Central memory CD8-positive, alpha-beta T cell (primary cell): Measurements from ENCODE around the gene NADK2.

Experiments
- ATAC-seq: fragments of 150-1000 bp; cut with Tn5 transposase; replicated peaks from 2 replicates; pipeline ENCODE4 v1.10.0; 2022; ENCODE audit warnings: mild to moderate bottlenecking, moderate FRiP score, moderate number of reproducible peaks; ENCODE audit not compliant: poor library complexity, severe bottlenecking; ENCODE audit errors: extremely low read depth
- DNase-seq, 2 donors: peaks; one replicate each; pipeline ENCODE4 v3.0.0; 2021; ENCODE audit warnings: low spot score in 2 of 2
- H3K27ac Mint-ChIP-seq: one replicate; pipeline ENCODE4 v1.8.0; 2022; ENCODE audit warnings: low read depth, mild to moderate bottlenecking, moderate library complexity, mixed read lengths
- H3K27me3 Mint-ChIP-seq: one replicate; pipeline ENCODE4 v1.8.0; 2022; ENCODE audit warnings: mixed read lengths
- H3K36me3 Mint-ChIP-seq: one replicate; pipeline ENCODE4 v1.8.0; 2022; ENCODE audit warnings: mild to moderate bottlenecking, moderate library complexity, mixed read lengths; ENCODE audit not compliant: insufficient read depth
- H3K4me1 Mint-ChIP-seq: one replicate; pipeline ENCODE4 v1.8.0; 2022; ENCODE audit warnings: mixed read lengths
- H3K4me3 Mint-ChIP-seq: one replicate; pipeline ENCODE4 v1.8.0; 2022; ENCODE audit warnings: mild to moderate bottlenecking, moderate library complexity, mixed read lengths
- H3K9me3 Mint-ChIP-seq: one replicate; pipeline ENCODE4 v1.8.0; 2022; ENCODE audit warnings: mixed read lengths

NADK2 gene

DNA sequence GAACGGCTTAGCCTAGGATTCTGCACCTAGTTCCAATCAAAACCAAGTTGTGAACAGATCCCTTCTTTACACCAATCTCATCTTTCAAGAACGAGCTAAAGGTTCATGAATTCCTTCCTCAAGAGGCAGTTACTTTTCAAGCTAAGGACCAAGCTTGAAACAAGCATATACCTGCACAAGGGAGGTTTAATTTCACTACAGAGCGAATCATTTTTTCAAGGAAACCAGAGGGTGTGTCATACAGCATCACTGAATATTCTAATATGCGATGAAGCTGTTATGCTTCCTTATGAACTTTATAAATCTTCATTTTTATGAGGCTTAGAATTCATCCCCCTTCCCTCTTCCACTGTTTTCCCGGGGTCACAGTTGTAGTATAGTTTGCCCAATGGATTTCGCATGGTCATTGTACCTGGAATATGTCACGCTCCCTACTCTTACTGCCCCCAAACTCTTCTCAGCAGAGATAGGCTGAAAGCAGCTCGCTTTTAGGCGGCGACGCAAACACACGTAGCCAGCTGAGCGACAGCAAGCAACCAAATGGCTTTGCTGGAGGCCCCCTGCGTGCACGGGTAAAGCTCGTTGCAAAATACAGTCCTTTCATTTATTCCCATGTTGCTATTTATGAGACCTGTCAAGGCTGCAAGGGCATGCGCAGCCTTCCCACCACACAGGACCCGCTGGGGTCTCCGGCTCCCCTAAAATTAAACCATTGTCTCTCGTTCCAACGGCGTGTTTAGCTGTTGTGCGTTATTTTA, 90.9 kb downstream of the NADK2 start:
- H3K4me3 Mint-ChIP-seq = peak overlapping the region; percentile 92
- H3K9me3 Mint-ChIP-seq = no peaks in the 10 kb centered on the region
- peak in 1 of 2 donors; percentile 24 for DNase-seq
- peak overlapping the region; percentile 91 for H3K27ac Mint-ChIP-seq
- peak; percentile 7 for ATAC-seq
- peaks cover 58% of the 10 kb centered on the region for H3K4me1 Mint-ChIP-seq
- peaks cover 9% of the 10 kb centered on the region for H3K36me3 Mint-ChIP-seq
- H3K27me3 Mint-ChIP-seq = no peaks in the 10 kb centered on the region

DNA sequence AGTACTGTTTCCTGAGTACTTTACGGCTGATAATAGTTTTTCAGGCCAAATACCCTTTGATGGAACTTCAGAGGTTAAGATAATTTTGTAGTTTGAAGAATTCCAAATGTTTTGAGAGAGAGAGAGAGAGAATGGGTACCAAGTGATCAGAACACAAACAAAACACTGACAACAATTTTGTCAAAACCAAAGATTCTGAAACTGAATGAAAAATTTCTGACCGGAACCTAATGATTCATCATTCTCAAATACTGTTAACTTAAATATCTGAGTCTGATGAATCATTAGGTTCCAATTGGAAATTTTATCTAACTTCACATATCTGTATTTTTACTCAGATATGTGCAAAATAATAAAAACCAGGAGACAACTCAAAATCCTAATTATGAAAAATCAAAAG, 94.0 kb downstream of the NADK2 start:
- DNase-seq (no peak), ATAC-seq (no peak)
- peaks cover 2% of the 10 kb centered on the region for H3K36me3 Mint-ChIP-seq
- no peak overlapping the region for H3K27ac Mint-ChIP-seq
- H3K4me1 Mint-ChIP-seq = peaks cover 40% of the 10 kb centered on the region
- no peak overlapping the region for H3K4me3 Mint-ChIP-seq
- H3K27me3 Mint-ChIP-seq = no peaks in the 10 kb centered on the region
- H3K9me3 Mint-ChIP-seq = no peaks in the 10 kb centered on the region

DNA sequence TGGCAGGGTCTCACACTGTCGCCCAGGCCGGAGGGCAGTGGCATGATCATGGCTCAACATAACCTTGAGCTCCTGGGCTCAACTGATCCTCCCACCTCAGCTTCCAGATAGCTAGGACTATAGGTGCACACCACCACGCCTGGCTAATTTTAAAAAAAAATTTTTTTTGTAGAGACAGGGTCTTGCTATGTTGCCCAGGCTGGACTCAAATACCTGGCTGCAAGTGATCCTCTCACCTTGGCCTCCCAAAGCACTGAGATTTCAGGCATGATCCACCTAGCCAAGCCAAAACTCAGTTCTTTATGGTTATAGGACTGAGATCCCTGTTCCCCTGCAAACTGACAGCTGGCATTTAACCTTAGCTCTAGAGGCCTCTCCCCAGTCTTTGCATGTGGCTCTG, 95.3 kb downstream of the NADK2 start:
- Mint-ChIP-seq H3K36me3 (peaks cover 2% of the 10 kb centered on the region), H3K9me3 (no peaks in the 10 kb centered on the region), H3K27ac (no peak overlapping the region), H3K27me3 (no peaks in the 10 kb centered on the region), H3K4me3 (no peak overlapping the region), H3K4me1 (peaks cover 32% of the 10 kb centered on the region)
- no peak for ATAC-seq
- no peak for DNase-seq

DNA sequence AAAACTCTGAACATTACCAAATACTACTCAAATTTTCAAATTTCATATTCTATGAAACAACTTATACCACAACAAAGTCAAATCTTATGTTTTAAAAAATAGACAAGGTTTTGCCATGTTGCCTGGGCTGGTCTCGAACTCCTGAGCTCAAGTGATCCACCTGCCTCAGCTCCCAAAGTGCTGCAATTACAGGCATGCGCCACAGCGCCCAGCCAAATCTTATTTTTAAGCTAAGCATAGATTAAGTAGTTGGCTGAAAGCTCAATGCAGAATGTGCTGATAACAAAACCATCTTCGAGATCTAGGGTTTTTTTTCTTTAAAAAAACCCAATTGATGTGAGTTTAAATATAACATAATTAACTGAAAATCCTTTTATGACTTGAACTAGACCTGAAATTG, 96.4 kb downstream of the NADK2 start:
- DNase-seq (no peak), ATAC-seq (no peak)
- no peaks in the 10 kb centered on the region for H3K27me3 Mint-ChIP-seq
- H3K36me3 Mint-ChIP-seq = peaks cover 7% of the 10 kb centered on the region
- no peaks in the 10 kb centered on the region for H3K9me3 Mint-ChIP-seq
- no peak overlapping the region for H3K4me3 Mint-ChIP-seq
- H3K27ac Mint-ChIP-seq = no peak overlapping the region
- H3K4me1 Mint-ChIP-seq = peaks cover 22% of the 10 kb centered on the region
